Measurements from ENCODE around the gene DISC1.
A peak's percentile ranks its signal among the peaks of the same experiment; 100 is the strongest.
"Not testable (repeated sequence)": the region's sequence is repeated elsewhere in the genome, so short reads cannot be mapped to it uniquely, and the experiment has no call there.

DISC1 gene

DNA sequence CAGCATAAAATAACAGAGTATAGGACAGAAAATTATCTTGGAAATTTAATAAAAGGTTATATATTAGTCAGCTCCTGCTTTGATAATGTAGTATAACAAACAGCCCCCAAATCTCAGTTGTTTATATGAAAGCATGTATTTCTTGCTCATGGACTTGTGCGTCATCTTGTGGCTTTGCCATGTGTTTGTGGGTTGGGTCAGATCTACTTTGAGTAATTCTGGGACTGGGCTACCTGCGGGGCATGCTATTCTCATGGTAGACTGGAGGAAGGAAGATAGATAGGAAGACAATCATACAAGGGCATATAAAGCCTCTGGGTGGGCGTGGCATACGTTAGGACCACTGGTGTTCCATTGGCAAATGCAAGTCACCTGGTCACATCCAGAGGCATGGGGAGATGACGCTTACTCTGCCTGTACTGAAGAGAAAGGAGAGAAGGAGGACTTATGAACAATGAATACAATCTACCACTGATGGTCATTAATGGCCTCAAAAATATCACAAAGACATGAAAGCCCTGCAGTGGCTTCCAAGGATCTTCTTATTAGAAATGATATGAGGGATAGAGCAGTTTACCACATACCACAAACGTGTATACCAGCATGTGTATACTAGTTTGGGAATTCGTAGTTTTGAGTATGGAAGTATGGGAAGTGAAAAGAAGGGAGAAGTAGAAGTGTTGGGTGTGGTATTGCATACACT is 267.0 kb downstream of the DISC1 start:
- DNase-seq (ENCODE audit: low spot score): no peak

- no peak for DNase-seq (ENCODE audit: low spot score)
These were observed 270.2 kb downstream of the DISC1 start for GRCh38 chr1:231896806-231897205.

DNA sequence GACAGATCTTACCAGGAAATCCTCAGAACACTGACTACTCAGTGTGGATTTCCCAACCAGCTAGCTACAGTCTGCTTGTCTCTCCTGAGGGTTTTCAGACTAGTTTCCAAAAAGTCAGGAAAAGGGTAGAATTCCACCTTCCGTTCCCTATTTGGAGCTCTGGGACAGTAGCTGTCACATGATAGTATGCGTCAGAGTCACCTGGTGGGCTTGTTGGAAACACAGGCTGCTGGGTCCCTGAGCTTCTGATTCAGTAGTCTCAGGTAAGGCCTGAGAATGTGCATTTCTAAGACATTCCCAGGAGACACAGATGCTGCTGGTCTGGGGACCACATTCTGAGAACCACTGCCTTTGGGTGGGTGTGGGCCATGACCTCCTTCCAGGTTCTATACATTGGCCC is 272.5 kb downstream of the DISC1 start:
- DNase-seq (ENCODE audit: low spot score): no peak

DNA sequence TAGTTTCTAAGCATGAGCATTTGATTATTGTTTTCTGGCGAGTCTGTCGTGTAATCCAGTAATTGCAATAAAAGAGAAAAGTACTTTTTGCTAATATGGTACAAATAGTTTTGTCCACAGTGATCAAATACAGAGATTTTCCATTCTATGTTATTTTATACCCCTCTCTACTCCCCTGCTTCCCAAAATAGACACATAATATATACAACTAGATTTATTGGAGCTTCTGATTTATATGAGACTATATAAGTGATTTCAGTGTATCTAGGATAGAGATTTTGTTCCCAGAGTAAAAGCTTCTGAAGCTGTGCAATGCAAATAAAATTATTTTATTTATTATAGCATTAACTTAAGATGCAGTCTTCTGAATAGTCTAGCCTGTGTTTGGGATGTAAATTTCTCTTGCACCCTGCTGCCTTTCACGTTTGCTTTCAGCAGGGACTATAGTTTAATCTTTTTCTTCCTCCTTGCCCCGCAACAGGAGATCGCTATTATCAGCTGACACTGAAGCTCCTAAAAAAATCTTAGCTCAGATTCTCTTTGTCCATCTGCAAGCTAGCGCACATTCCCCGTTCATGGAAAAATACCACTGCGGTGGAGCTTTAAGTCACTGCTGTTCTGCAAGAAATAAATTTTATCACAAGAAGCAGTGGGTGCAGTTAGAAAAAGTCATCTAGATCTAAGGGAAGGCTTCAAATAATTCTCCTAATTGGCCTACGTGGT is 273.3 kb downstream of the DISC1 start:
- DNase-seq (ENCODE audit: low spot score): no peak

- no peak for DNase-seq (ENCODE audit: low spot score)
These were observed 277.0 kb downstream of the DISC1 start for GRCh38 chr1:231903586-231904081.

GRCh38 chr1:231907310-231907709 is 280.7 kb downstream of the DISC1 start:
- not testable (repeated sequence) for DNase-seq (ENCODE audit: low spot score)

- no peak for DNase-seq (ENCODE audit: low spot score)
These were observed 286.9 kb downstream of the DISC1 start for GRCh38 chr1:231913493-231913892.

GRCh38 chr1:231918239-231919015 is 291.8 kb downstream of the DISC1 start:
- DNase-seq (ENCODE audit: low spot score): peak; percentile 50

DNA sequence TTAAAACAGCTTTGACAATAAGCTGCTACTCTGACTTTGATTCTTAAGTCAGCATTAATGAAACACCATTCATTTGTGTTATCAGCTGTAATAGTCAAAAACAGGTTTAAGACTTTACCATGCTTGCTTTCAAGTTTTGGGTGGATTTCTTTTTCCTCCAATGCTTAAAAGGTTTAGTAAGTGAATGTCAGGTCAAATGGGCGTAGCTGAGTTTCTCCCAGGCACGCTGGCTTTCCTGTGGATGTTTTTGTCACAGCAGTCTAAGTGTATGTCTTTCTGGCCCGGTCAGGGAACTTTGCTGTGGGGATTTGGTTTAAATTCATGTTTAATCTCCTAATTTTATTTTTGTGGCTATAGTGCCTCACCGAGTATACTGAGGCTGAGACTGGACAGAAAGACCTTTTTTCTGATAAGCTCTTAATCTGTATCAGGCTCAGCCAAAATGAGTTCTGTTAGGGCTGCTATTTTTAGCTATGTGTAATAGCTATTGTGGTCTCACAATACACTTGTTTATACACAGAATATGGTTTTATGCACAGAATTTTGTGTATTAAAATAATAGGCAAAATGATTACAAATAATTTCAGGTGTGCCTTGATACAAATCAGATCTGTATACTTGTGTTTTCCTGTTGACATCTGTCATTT is 292.8 kb downstream of the DISC1 start:
- no peak for DNase-seq (ENCODE audit: low spot score)

GRCh38 chr1:231919886-231920285 is 293.3 kb downstream of the DISC1 start:
- no peak for DNase-seq (ENCODE audit: low spot score)

DNA sequence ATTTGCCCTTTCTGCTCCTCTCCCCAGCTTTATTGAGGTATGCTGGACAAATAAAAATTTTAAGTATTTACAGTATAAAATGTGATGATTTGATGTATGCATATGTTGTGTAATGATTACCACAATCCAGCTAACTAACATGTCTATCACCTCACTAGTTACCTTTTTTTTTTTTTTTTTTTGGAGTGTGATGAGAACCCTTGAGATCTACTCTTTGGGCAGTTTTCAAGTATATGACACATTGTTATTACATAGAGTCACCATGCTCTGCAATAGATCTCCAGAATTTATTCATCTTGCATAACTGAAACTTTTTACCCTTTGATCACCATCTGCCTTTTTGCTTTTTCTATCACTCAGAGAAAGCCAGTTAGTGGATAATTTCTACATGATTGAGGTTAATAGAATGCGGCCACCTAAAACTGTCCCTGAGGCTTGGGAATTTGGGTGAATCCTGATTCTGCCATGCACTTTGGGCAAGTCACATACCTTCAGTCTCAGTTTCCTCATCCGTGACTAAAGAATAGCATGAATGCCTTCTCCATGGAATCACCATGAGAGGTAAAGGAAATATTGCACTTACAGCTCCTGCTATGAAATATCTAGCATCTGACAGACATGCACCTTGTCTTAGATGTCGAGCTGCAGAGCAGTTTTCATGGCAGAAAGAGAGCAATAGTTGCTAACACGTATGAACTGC is 295.2 kb downstream of the DISC1 start:
- DNase-seq (ENCODE audit: low spot score): no peak

- no peak for DNase-seq (ENCODE audit: low spot score)
These were observed 297.0 kb downstream of the DISC1 start for GRCh38 chr1:231923491-231924041.

DNA sequence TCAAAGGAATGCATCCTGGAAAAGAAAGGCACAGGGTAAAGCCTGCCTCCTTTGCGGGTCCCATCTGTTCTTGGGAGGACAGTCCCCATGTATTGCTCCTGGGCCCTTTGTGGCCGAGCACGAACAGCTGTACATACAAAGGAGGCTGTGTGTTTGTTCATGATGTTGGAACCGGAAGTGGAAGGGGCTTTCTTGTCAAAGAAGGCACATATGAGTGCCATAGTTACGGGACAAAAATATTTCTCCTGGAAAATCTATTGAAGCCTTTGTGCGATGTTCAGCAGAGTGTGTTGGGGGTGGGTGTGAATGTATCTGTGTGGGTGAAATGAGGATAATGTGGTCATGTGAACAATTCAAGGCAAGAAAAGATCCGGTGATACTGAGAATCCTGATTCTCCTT is 297.6 kb downstream of the DISC1 start:
- no peak for DNase-seq (ENCODE audit: low spot score)

- DNase-seq (ENCODE audit: low spot score): no peak
These were observed 299.3 kb downstream of the DISC1 start for GRCh38 chr1:231925864-231926263.

GRCh38 chr1:231926340-231926739 is 299.8 kb downstream of the DISC1 start:
- DNase-seq (ENCODE audit: low spot score): no peak

DNA sequence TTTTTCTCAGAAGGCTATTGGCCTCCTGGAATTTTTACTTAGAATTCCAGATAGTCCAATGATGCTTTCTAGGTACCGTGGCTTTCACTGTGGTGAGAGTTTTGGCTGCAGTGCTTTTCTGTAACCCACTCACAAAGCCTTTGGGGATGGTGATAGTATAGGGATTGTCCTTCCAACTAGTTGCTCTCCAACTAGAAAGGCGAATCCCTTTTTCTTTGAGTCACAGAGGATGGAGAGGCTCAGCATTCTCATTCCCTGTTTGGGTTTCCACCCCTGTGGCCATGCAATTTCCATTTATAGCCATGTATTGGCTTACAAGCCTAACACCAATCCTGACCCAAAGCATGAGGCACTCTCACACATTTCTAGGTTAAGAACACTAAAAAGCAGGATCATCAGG is 300.3 kb downstream of the DISC1 start:
- no peak for DNase-seq (ENCODE audit: low spot score)

DNA sequence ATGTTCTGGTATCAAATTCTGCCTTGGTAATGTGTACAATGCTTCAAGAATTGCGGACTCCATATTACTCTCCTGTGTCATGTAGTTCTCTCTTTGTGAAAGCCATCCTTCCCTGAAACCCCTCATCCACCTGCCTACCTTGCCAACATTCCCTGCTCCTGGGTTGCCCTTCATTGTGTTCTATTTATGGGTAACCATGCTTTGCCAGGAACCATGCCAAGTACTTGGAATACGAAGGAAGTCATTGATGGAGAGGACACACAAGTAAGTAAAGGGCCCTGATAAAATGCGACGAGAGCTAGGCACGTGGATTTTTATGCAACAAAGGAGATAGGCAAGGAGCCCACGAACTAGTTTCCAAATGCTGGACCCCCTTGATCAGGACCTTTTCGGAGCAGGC is 300.8 kb downstream of the DISC1 start:
- DNase-seq (ENCODE audit: low spot score): no peak

GRCh38 chr1:231929311-231929710 is 302.7 kb downstream of the DISC1 start:
- DNase-seq (ENCODE audit: low spot score): peak; percentile 53

- DNase-seq (ENCODE audit: low spot score): no peak
These were observed 303.8 kb downstream of the DISC1 start for GRCh38 chr1:231930257-231930947.

DNA sequence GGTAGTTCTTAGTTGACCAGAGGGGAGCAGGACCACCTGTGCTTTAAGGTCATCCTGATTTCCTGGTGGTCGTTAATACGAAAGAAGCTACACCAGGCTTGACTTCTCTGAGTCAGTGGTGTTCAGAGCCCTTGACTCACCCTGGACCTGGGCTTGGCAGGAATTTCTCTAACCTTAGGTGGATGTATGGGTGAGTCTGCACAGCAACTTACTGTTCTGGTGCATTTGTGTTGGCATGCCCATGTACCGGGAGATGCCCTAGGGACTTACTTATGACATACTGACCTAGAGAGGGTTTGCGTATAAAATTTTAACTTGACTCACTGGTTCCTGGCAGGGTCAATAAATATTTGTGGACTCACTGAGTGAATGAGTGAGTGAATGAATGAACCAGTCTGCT is 304.6 kb downstream of the DISC1 start:
- DNase-seq (ENCODE audit: low spot score): no peak
